SK-N-SH (cell line): ENCODE data around the gene RNF150. TPM values are rescaled to one million over a fixed set of nuclear protein-coding genes. Genes with fewer than 3 reads are reported as not detected.

Experiments
- CTCF ChIA-PET: fragments of 300-600, 350-600 bp; formaldehyde crosslinking; extraction: SDS; loops from one replicate; lab custom pipeline; 2021; lab: Yijun Ruan, JAX
- POLR2A ChIA-PET: fragments of 350-600 bp; sonication (Branson Sonifier 250); formaldehyde crosslinking; extraction: SDS; loops from one replicate; lab custom pipeline; 2020; ENCODE audit warnings: antibody characterized with exemption, inconsistent platforms; lab: Yijun Ruan, JAX
- DNase-seq: peaks from one replicate; pipeline ENCODE4 v3.0.0; 2012
- H2AFZ ChIP-seq: fragments of 200-600 bp; sonication (generic); 2 replicates; pipeline ENCODE4 v1.8.1; 2016; ENCODE audit warnings: antibody characterized with exemption, mild to moderate bottlenecking, low read depth
- H3F3A ChIP-seq: fragments of 200-600 bp; sonication (generic); replicated peaks from 2 replicates; pipeline ENCODE3; 2016; ENCODE audit warnings: antibody characterized with exemption, mild to moderate bottlenecking; ENCODE audit not compliant: insufficient read depth
- H3K27ac ChIP-seq, 2 experiments: fragments of 200-500 bp in 1 of 2; fragments of 200-600 bp in 1 of 2; sonication (Bioruptor generic) in 1 of 2; sonication (generic), shearing (Covaris generic) in 1 of 2; 2 replicates each; pipeline versions ENCODE4 v1.5.1 to v1.6.1; 2014 to 2016; ENCODE audit warnings: low read depth in 2 of 2, inconsistent platforms in 1 of 2, low read length in 1 of 2, mild to moderate bottlenecking in 1 of 2, mixed read lengths in 1 of 2
- H3K27me3 ChIP-seq: fragments of 200-600 bp; sonication (generic), shearing (Covaris generic); 2 replicates; pipeline ENCODE4 v1.6.1; 2016; ENCODE audit warnings: mixed run types; ENCODE audit not compliant: insufficient read depth
- H3K36me3 ChIP-seq, 2 experiments: fragments of 200-500 bp in 1 of 2; fragments of 200-600 bp in 1 of 2; sonication (Bioruptor generic) in 1 of 2; sonication (generic) in 1 of 2; replicated peaks in 1 of 2; 2 replicates each; pipeline versions ENCODE3 to v1.5.1; 2014 to 2016; ENCODE audit warnings: low read length in 1 of 2, mild to moderate bottlenecking in 1 of 2; ENCODE audit not compliant: insufficient read depth in 2 of 2, control insufficient read depth in 1 of 2
- H3K4me1 ChIP-seq, 2 experiments: fragments of 200-500 bp in 1 of 2; fragments of 200-600 bp in 1 of 2; sonication (Bioruptor generic) in 1 of 2; sonication (generic), shearing (Covaris generic) in 1 of 2; 2 replicates each; pipeline versions ENCODE4 v1.5.1 to v1.6.1; 2014 to 2016; ENCODE audit warnings: low read depth in 1 of 2, low read length in 1 of 2, mixed run types in 1 of 2; ENCODE audit not compliant: insufficient read depth in 2 of 2, control insufficient read depth in 1 of 2
- H3K4me2 ChIP-seq: fragments of 200-600 bp; sonication (generic), shearing (Covaris generic); 2 replicates; pipeline ENCODE4 v1.6.1; 2017; ENCODE audit warnings: mixed run types
- H3K4me3 ChIP-seq, 2 experiments: fragments of 200-500 bp in 1 of 2; fragments of 200-600 bp in 1 of 2; sonication (Bioruptor generic) in 1 of 2; sonication (generic), shearing (Covaris generic) in 1 of 2; 2 replicates each; pipeline versions ENCODE4 v1.5.1 to v1.8.1; 2014 to 2016; ENCODE audit warnings: low read depth in 2 of 2, inconsistent platforms in 1 of 2, low read length in 1 of 2, mild to moderate bottlenecking in 1 of 2, mixed read lengths in 1 of 2, moderate library complexity in 1 of 2
- H3K79me2 ChIP-seq: fragments of 200-600 bp; sonication (generic); 2 replicates; pipeline ENCODE4 v1.8.1; 2017; ENCODE audit warnings: mild to moderate bottlenecking; ENCODE audit not compliant: insufficient read depth
- H3K9ac ChIP-seq: fragments of 200-600 bp; sonication (generic); 2 replicates; pipeline ENCODE4 v1.6.1; 2017; ENCODE audit warnings: mixed run types
- H3K9me2 ChIP-seq: fragments of 200-600 bp; sonication (generic); 2 replicates; pipeline ENCODE4 v1.6.1; 2017; ENCODE audit warnings: mixed run types
- H3K9me3 ChIP-seq: fragments of 200-600 bp; sonication (generic); 2 replicates; pipeline ENCODE4 v1.6.1; 2017; ENCODE audit warnings: mixed run types, mild to moderate bottlenecking, moderate library complexity
- H4K20me1 ChIP-seq: fragments of 200-600 bp; sonication (generic); 2 replicates; pipeline ENCODE4 v1.6.1; 2017; ENCODE audit warnings: mild to moderate bottlenecking, mixed run types; ENCODE audit not compliant: insufficient read depth
- ELF1 ChIP-seq: IDR thresholded peaks from 2 replicates; pipeline ENCODE4 v1.4.0; 2012
- EP300 ChIP-seq, 2 experiments: IDR thresholded peaks; 2 replicates each; pipeline versions ENCODE4 v1.4.0 to v1.6.1; 2012; ENCODE audit warnings: borderline replicate concordance in 1 of 2, low read depth in 1 of 2, low read length in 1 of 2
- GABPA ChIP-seq: IDR thresholded peaks from 2 replicates; pipeline ENCODE4 v1.4.0; 2012; ENCODE audit warnings: low read depth, mild to moderate bottlenecking
- GATA2 ChIP-seq: sonication (generic); formaldehyde crosslinking; IDR thresholded peaks from 2 replicates; pipeline ENCODE4 v1.5.0; 2020; ENCODE audit warnings: mild to moderate bottlenecking, missing genetic modification reagents
- MAX ChIP-seq: IDR thresholded peaks from 2 replicates; pipeline ENCODE4 v1.4.0; 2012; ENCODE audit warnings: low read depth
- MEF2A ChIP-seq: IDR thresholded peaks from 2 replicates; pipeline ENCODE4 v1.4.0; 2012; ENCODE audit warnings: low read depth, borderline replicate concordance
- NFIC ChIP-seq: IDR thresholded peaks from 2 replicates; pipeline ENCODE4 v1.4.0; 2012; ENCODE audit warnings: borderline replicate concordance
- PBX3 ChIP-seq: IDR thresholded peaks from 2 replicates; pipeline ENCODE4; 2012
- POLR2AphosphoS5 ChIP-seq: IDR thresholded peaks from 2 replicates; pipeline ENCODE4 v1.6.1; 2012; ENCODE audit warnings: low read depth, low read length
- RCOR1 ChIP-seq: fragments of 150-350 bp; IDR thresholded peaks from 2 replicates; pipeline ENCODE4 v1.6.1; 2017; ENCODE audit warnings: antibody characterized with exemption, low read length
- TAF1 ChIP-seq: IDR thresholded peaks from 2 replicates; pipeline ENCODE4 v1.6.1; 2012; ENCODE audit warnings: low read depth, mild to moderate bottlenecking, low read length, moderate library complexity, borderline replicate concordance
- TCF12 ChIP-seq: IDR thresholded peaks from 2 replicates; pipeline ENCODE4 v1.4.0; 2012
- TEAD4 ChIP-seq: IDR thresholded peaks from 2 replicates; pipeline ENCODE4 v1.4.0; 2012; ENCODE audit warnings: mild to moderate bottlenecking, borderline replicate concordance; ENCODE audit not compliant: insufficient read depth
- USF1 ChIP-seq: IDR thresholded peaks from 2 replicates; pipeline ENCODE4 v1.4.0; 2012; ENCODE audit warnings: low read depth, borderline replicate concordance
- YY1 ChIP-seq: IDR thresholded peaks from 2 replicates; pipeline ENCODE4 v1.4.0; 2012; ENCODE audit warnings: low read depth, mild to moderate bottlenecking
- WGBS: methylation state at CpG from one replicate; pipeline ENCODE4 v1.1.6; 2017; ENCODE audit warnings: low lambda C conversion rate; 5-methylcytosine and 5-hydroxymethylcytosine counted together
- polyA plus RNA-seq, 3 experiments: library from polyadenylated mRNA; depleted of rRNA; stranded (reverse); fragments of >200 nt; gene quantifications; 2 replicates each; pipeline ENCODE4 v1.2.3, GENCODE V29; 2012

Gene RNF150
- polyA plus RNA-seq, 1 of the 3 experiments (the other 2 are of a cell fraction), result 5.8 TPM

- ChIA-PET POLR2A (interaction anchor here (0.6 to 1.8 kb wide), 3 partner anchors 169 to 275 kb away, joined by 3 to 17 read pairs (median 4); partner anchors contain the start of gene RNF150), CTCF (interaction anchor here (0.7 to 13.2 kb wide), 6 partner anchors 25 to 499 kb away, joined by 3 to 217 read pairs (median 4); partner anchors contain the start of gene RNF150)
- H3K27ac ChIP-seq, result peak overlapping the region in 1 of 2 experiments; percentile 82; a peak in 2 of 4 replicates
- H3F3A ChIP-seq, result no peaks in the 10 kb centered on the region
- H3K27me3 ChIP-seq, result no peaks in the 10 kb centered on the region
- peak; percentile 49 for DNase-seq
- peaks cover 0 to 26% of the 10 kb centered on the region in 2 experiments; a peak in 2 of 4 replicates for H3K4me1 ChIP-seq
- H2AFZ ChIP-seq, result no peak overlapping the region
- WGBS, result 59% methylated on average over 3 of the region's 3 CpGs
- TF ChIP-seq EP300 (IDR thresholded peaks at IDR 0.05; ENCODE audit: borderline replicate concordance in 1 of 2, low read depth in 1 of 2, low read length in 1 of 2) (peak in 1 of 2 experiments; percentile 34; a peak in 1 of 4 replicates), RCOR1 (peak; percentile 47; the same call in 1 of the 2 replicates), GATA2 (peak; percentile 50; the same call in 1 of the 2 replicates), USF1 (no peak), MAX (no peak)
- no peak overlapping the region for H3K9ac ChIP-seq
- H3K79me2 ChIP-seq, result no peaks in the 10 kb centered on the region
- H3K4me2 ChIP-seq, result no peak overlapping the region
- H4K20me1 ChIP-seq, result no peaks in the 10 kb centered on the region
- H3K36me3 ChIP-seq, result peaks cover 5 to 11% of the 10 kb centered on the region in 2 experiments
- no peaks in the 10 kb centered on the region for H3K9me2 ChIP-seq
- H3K9me3 ChIP-seq, result no peaks in the 10 kb centered on the region
- no peak overlapping the region for H3K4me3 ChIP-seq
Observed at GRCh38 chr4:140858897-140859296, 274.4 kb downstream of the RNF150 start.

GRCh38 chr4:140857111-140857510, 276.2 kb downstream of the RNF150 start:
- Histone ChIP-seq H3K4me2 (no peak overlapping the region), H3K79me2 (no peaks in the 10 kb centered on the region), H3K27me3 (no peaks in the 10 kb centered on the region), H3K9me3 (no peaks in the 10 kb centered on the region), H3K36me3 (no peaks in the 10 kb centered on the region), H2AFZ (no peak overlapping the region), H3K27ac (no peak overlapping the region), H3K4me3 (no peak overlapping the region), H3K4me1 (peaks cover 0 to 24% of the 10 kb centered on the region in 2 experiments; a peak in 2 of 4 replicates), H4K20me1 (no peaks in the 10 kb centered on the region), H3K9ac (no peak overlapping the region), H3K9me2 (no peaks in the 10 kb centered on the region), H3F3A (no peaks in the 10 kb centered on the region)
- DNase-seq, result no peak
- 78% methylated on average over 2 of the region's 2 CpGs for WGBS
- TF ChIP-seq POLR2AphosphoS5 (no peak), TCF12 (no peak), RCOR1 (no peak), PBX3 (no peak), NFIC (no peak), TAF1 (no peak), GATA2 (no peak), ELF1 (no peak), YY1 (no peak), TEAD4 (no peak), GABPA (no peak), MEF2A (no peak)
- POLR2A ChIA-PET, result no interaction called here
- CTCF ChIA-PET, result interaction anchor here (9.4 to 13.2 kb wide), 2 partner anchors 276 to 497 kb away, joined by 79 to 217 read pairs; partner anchors contain the start of gene RNF150
